K562 (cell line): Measurements from ENCODE around the gene SFXN5. TPM values are rescaled to one million over a fixed set of nuclear protein-coding genes. Genes with fewer than 3 reads are reported as not detected.

ENCODE experiments used
- ATAC-seq: fragments of 200-7000 bp; cut with Tn5 transposase; 3 replicates; pipeline ENCODE4 v1.9.1; 2020; ENCODE audit warnings: moderate library complexity
- BruUV-seq: library from RNA; stranded (reverse); fragments of 400-500 nt; replicated peaks from 2 replicates; lab custom pipeline; 2021; lab: Mats Ljungman, UMichigan
- CTCF ChIA-PET: fragments of 300-600 bp; formaldehyde crosslinking; extraction: SDS; loops from one replicate; lab custom pipeline; 2021; ENCODE audit warnings: low intra/inter-chr PET ratio; lab: Yijun Ruan, JAX
- POLR2A ChIA-PET: fragments of 300-600, 350-650 bp; sonication (Branson Sonifier 250); formaldehyde crosslinking; extraction: SDS; loops from one replicate; lab custom pipeline; 2021; ENCODE audit warnings: antibody characterized with exemption, inconsistent platforms; lab: Yijun Ruan, JAX
- DNase-seq, 4 experiments: peaks; one replicate each; pipeline versions ENCODE4 v3.0.0 to v3.0.0-alpha.2; 2011 to 2018; ENCODE audit warnings: low spot score in 3 of 4, mixed read lengths in 3 of 4; ENCODE audit errors: extremely low read depth in 1 of 4
- FAIRE-seq: peaks from 2 replicates; lab custom pipeline; 2011; peaks lifted over from hg19 to GRCh38; lab: Jason Lieb, UNC
- H2AFZ ChIP-seq: 2 replicates; pipeline ENCODE4 v1.6.0; 2011; ENCODE audit warnings: low read depth, low read length, control low read depth, inconsistent platforms
- H3K27ac ChIP-seq: fragments of 200-600 bp; 3 replicates; pipeline ENCODE4 v1.8.0; 2011; ENCODE audit warnings: low read depth, mild to moderate bottlenecking, control low read depth, inconsistent platforms, low read length, moderate library complexity, mixed read lengths; ENCODE audit errors: extremely low read depth
- H3K27me3 ChIP-seq, 2 experiments: fragments of 300-600 bp in 1 of 2; 2 replicates in 1 of 2; 3 replicates in 1 of 2; pipeline versions ENCODE4 v1.6.0 to v1.8.0; 2011; ENCODE audit warnings: inconsistent platforms in 2 of 2, low read length in 2 of 2, mild to moderate bottlenecking in 1 of 2, mixed read lengths in 1 of 2, moderate library complexity in 1 of 2; ENCODE audit not compliant: control insufficient read depth in 2 of 2, insufficient read depth in 2 of 2
- H3K36me3 ChIP-seq: fragments of 300-600 bp; 3 replicates; pipeline ENCODE4 v1.8.0; 2011; ENCODE audit warnings: mild to moderate bottlenecking, low read length, inconsistent platforms; ENCODE audit not compliant: control insufficient read depth, insufficient read depth
- H3K4me1 ChIP-seq, 2 experiments: fragments of 200-600 bp in 1 of 2; replicated peaks in 1 of 2; 2 replicates in 1 of 2; 3 replicates in 1 of 2; pipeline versions ENCODE4 v1.5.1 to v1.8.0; 2011; ENCODE audit warnings: inconsistent platforms in 2 of 2, low read length in 2 of 2, mild to moderate bottlenecking in 1 of 2, mixed read lengths in 1 of 2, moderate library complexity in 1 of 2; ENCODE audit not compliant: control insufficient read depth in 2 of 2, insufficient read depth in 2 of 2
- H3K4me2 ChIP-seq: 2 replicates; pipeline ENCODE4 v1.6.1; 2011; ENCODE audit warnings: low read length, control low read depth, inconsistent platforms, mixed read lengths; ENCODE audit not compliant: insufficient read depth
- H3K4me3 ChIP-seq: fragments of 200-600 bp; sonication (generic), shearing (Covaris generic); 2 replicates; pipeline ENCODE4 v1.5.1; 2016; ENCODE audit warnings: control low read depth, inconsistent platforms
- H3K79me2 ChIP-seq: fragments of 200-600 bp; 3 replicates; pipeline ENCODE4 v1.8.0; 2011; ENCODE audit warnings: low read length, inconsistent platforms; ENCODE audit not compliant: control insufficient read depth, insufficient read depth
- H3K9ac ChIP-seq, 2 experiments: 2 replicates each; pipeline versions ENCODE4 v1.6.0 to v1.6.1; 2011; ENCODE audit warnings: low read depth in 2 of 2, low read length in 2 of 2, control low read depth in 1 of 2, inconsistent platforms in 1 of 2, mild to moderate bottlenecking in 1 of 2, mixed read lengths in 1 of 2; ENCODE audit not compliant: insufficient read depth in 1 of 2
- H3K9me1 ChIP-seq: one replicate; pipeline ENCODE4 v1.6.0; 2011; ENCODE audit warnings: inconsistent platforms, mild to moderate bottlenecking, low read length, moderate library complexity; ENCODE audit not compliant: control insufficient read depth, insufficient read depth
- H3K9me3 ChIP-seq: replicated peaks from 2 replicates; pipeline ENCODE4 v1.5.1; 2011; ENCODE audit warnings: low read depth, low read length, inconsistent platforms; ENCODE audit not compliant: control insufficient read depth, insufficient read depth
- H4K20me1 ChIP-seq: replicated peaks from 2 replicates; pipeline ENCODE4 v1.6.1; 2011; ENCODE audit warnings: low read length, inconsistent platforms, mixed read lengths; ENCODE audit not compliant: control insufficient read depth, insufficient read depth
- FUS ChIP-seq: fragments of 200-400 bp; formaldehyde crosslinking; optimal IDR thresholded peaks from 2 replicates; pipeline ENCODE3; 2017; ENCODE audit warnings: low read depth, low read length
- HEY1 ChIP-seq: fragments of 250-450 bp; sonication (Bioruptor Pico); IDR thresholded peaks from 2 replicates; pipeline ENCODE4 v1.5.0; 2020; ENCODE audit warnings: mild to moderate bottlenecking, moderate library complexity, borderline replicate concordance
- KAT7 ChIP-seq: sonication (generic); formaldehyde crosslinking; IDR thresholded peaks from 2 replicates; pipeline ENCODE4 v1.8.0; 2022; ENCODE audit warnings: missing genetic modification reagents, mild to moderate bottlenecking, borderline replicate concordance
- MEF2D ChIP-seq: conservative IDR thresholded peaks from 2 replicates; pipeline ENCODE4 v1.6.1; 2016; ENCODE audit warnings: low read depth, missing genetic modification characterization, missing compliant biosample characterization
- NCOA4 ChIP-seq: fragments of 450-650 bp; IDR thresholded peaks from 2 replicates; pipeline ENCODE4 v1.6.1; 2018; ENCODE audit warnings: mild to moderate bottlenecking; ENCODE audit not compliant: partially characterized antibody
- NFATC3 ChIP-seq: fragments of 450-650 bp; IDR thresholded peaks from 2 replicates; pipeline ENCODE4 v1.6.1; 2017; ENCODE audit warnings: mild to moderate bottlenecking
- PHB2 ChIP-seq: fragments of 450-650 bp; IDR thresholded peaks from 2 replicates; pipeline ENCODE4 v1.6.1; 2017; ENCODE audit warnings: low read depth
- POLR2A ChIP-seq: fragments of 450-650 bp; conservative IDR thresholded peaks from 2 replicates; pipeline ENCODE4 v1.6.1; 2016
- TBP ChIP-seq: optimal IDR thresholded peaks from 2 replicates; pipeline ENCODE3; 2011; ENCODE audit warnings: low read depth, low read length, improper control_type of control experiment
- TOE1 ChIP-seq, 2 experiments: fragments of 450-650 bp in 1 of 2; sonication (generic) in 1 of 2; formaldehyde crosslinking in 1 of 2; IDR thresholded peaks; 2 replicates each; pipeline versions ENCODE4 v1.7.1 to v1.8.0; 2016 to 2022; ENCODE audit warnings: borderline replicate concordance in 2 of 2, mild to moderate bottlenecking in 2 of 2, antibody characterized with exemption in 1 of 2, inconsistent platforms in 1 of 2, low read depth in 1 of 2, missing genetic modification reagents in 1 of 2, moderate library complexity in 1 of 2
- ZFP1 ChIP-seq: fragments of 450-650 bp; formaldehyde crosslinking; IDR thresholded peaks from 2 replicates; pipeline ENCODE4 v1.4.0; 2020; ENCODE audit warnings: mild to moderate bottlenecking, mixed read lengths
- ZNF384 ChIP-seq: IDR thresholded peaks from 2 replicates; pipeline ENCODE4 v1.6.1; 2012; ENCODE audit warnings: low read depth, low read length, improper control_type of control experiment
- WGBS: fragments of 100-300 bp; shearing (Covaris generic); methylation state at CpG from one replicate; pipeline ENCODE4 v1.1.6; 2016; ENCODE audit warnings: low coverage, mixed read lengths; ENCODE audit not compliant: insufficient coverage; ENCODE audit errors: missing lambda C conversion rate; 5-methylcytosine and 5-hydroxymethylcytosine counted together
- in situ Hi-C: fragments of 300-500 bp; cut with MboI; formaldehyde crosslinking; loops from 4 replicates; pipeline ENCODE4 v1.15.0; 2018; ENCODE audit warnings: inconsistent platforms, mixed read lengths
- intact Hi-C: fragments of 100-400 bp; cut with micrococcal nuclease; formaldehyde crosslinking; loops from 2 replicates; pipeline ENCODE4 v1.14.2; 2022
- polyA plus RNA-seq, 8 experiments: library from polyadenylated mRNA; depleted of rRNA in 4 of 8; stranded (reverse) in 5 of 8; unstranded in 3 of 8; fragments of >200 nt; fragmentation: Nextera tagmentation in 2 of 8; fragmentation: Illumina TruSeq in 1 of 8; extraction: Ambion mirVana in 2 of 8; extraction: Trizol in 1 of 8; gene quantifications; 2 replicates each; pipeline versions ENCODE4 v1.2.1 to v1.2.3, GENCODE V29; 2011 to 2014; ENCODE audit warnings: inconsistent platforms in 1 of 8, missing spikeins in 1 of 8
- total RNA-seq, 7 experiments: library from RNA; depleted of rRNA in 6 of 7; stranded (reverse); fragments of >200 nt in 6 of 7; fragmentation: Illumina TruSeq in 2 of 7; extraction: Trizol in 2 of 7; gene quantifications; 2 replicates each; pipeline versions ENCODE4 v1.2.1 to v1.2.3, GENCODE V29; 2011 to 2021; ENCODE audit warnings: low replicate concordance in 1 of 7
- TF ChIP-seq, protein P1 (sequence below): sonication (generic); formaldehyde crosslinking; IDR thresholded peaks from 2 replicates; pipeline ENCODE4 v1.9.0; 2022; ENCODE audit warnings: mild to moderate bottlenecking, missing genetic modification reagents
- TF ChIP-seq, protein P2 (sequence below), 2 experiments: fragments of 450-650 bp; IDR thresholded peaks; 2 replicates each; pipeline ENCODE4 v1.6.1; 2016; ENCODE audit warnings: mild to moderate bottlenecking in 2 of 2, borderline replicate concordance in 1 of 2, low read depth in 1 of 2, moderate library complexity in 1 of 2

The SFXN5 gene
- total and polyA plus RNA-seq, 9 of the 15 experiments (the other 6 are each of a cell fraction or from before 2014, with no cell fraction given): 8.3 to 22.6 (median 16.0) TPM

DNA sequence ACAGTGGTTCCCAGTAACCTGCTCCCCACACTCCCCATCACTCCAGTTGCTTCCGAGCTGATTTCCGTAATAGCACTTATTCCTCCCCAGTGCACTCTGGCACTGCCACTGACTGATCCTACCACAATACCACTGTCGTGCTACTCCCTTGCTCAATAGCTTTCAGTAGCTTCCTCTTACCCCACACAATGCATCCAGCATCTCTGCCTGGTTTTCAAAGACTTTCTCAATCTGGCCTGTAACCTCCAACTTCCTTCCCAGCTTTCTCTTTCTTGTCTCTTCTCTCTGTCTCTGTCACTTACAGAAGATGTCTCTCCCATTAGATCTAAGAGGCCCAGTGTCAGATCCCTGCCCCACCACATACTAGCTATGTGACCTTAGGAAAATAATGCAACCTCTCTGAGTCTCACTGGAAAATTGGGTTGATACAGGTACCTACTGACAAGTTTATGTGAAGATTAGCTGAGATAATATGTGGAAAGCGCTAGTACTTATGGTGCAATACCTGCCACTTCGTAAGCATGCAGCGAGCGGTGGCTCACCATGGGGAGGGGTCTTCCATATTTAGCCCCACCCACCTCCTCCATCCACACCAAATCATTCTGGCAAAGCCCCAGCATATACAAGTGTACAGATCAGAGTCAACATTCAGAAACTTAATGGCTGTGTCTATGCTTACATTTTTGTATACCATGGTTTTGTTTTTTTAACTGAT lies 36.7 kb downstream of the SFXN5 start:
- Histone ChIP-seq H3K9me3 (no peaks in the 10 kb centered on the region), H3K79me2 (no peaks in the 10 kb centered on the region), H3K4me3 (no peak overlapping the region), H3K27ac (no peak overlapping the region), H3K27me3 (no peaks in the 10 kb centered on the region), H2AFZ (no peak overlapping the region), H3K9me1 (no peaks in the 10 kb centered on the region), H3K9ac (no peak overlapping the region), H3K4me1 (peaks cover 12 to 14% of the 10 kb centered on the region in 2 experiments; a peak in 4 of 5 replicates), H4K20me1 (no peaks in the 10 kb centered on the region; the same call in 1 of the 2 replicates), H3K36me3 (peaks cover 16% of the 10 kb centered on the region; the same call in 1 of the 3 replicates), H3K4me2 (no peak overlapping the region)
- WGBS: 86% methylated on average over 7 of the region's 7 CpGs
- in situ Hi-C loops: no loop called here
- intact Hi-C loops: no loop called here
- BruUV-seq: no TSS peak
- POLR2A ChIA-PET: no interaction called here
- CTCF ChIA-PET: no interaction called here
- DNase-seq: no peak
- no peak for FAIRE-seq
- ATAC-seq: no peak
- TF ChIP-seq, protein P1, sequence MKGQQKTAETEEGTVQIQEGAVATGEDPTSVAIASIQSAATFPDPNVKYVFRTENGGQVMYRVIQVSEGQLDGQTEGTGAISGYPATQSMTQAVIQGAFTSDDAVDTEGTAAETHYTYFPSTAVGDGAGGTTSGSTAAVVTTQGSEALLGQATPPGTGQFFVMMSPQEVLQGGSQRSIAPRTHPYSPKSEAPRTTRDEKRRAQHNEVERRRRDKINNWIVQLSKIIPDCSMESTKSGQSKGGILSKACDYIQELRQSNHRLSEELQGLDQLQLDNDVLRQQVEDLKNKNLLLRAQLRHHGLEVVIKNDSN: no peak
- no peak for TF ChIP-seq TBP
- TF ChIP-seq ZNF384: no peak
- TF ChIP-seq PHB2: no peak
- no peak for TF ChIP-seq MEF2D (tag)
- TF ChIP-seq TOE1 (IDR thresholded peaks at IDR 0.05; ENCODE audit: borderline replicate concordance): no peak
- TF ChIP-seq TOE1 (CRISPR knock-in tag; IDR thresholded peaks at IDR 0.05; ENCODE audit: borderline replicate concordance, low read depth): no peak
- no peak for TF ChIP-seq ZFP1
- TF ChIP-seq POLR2A: no peak
- TF ChIP-seq, protein P2, sequence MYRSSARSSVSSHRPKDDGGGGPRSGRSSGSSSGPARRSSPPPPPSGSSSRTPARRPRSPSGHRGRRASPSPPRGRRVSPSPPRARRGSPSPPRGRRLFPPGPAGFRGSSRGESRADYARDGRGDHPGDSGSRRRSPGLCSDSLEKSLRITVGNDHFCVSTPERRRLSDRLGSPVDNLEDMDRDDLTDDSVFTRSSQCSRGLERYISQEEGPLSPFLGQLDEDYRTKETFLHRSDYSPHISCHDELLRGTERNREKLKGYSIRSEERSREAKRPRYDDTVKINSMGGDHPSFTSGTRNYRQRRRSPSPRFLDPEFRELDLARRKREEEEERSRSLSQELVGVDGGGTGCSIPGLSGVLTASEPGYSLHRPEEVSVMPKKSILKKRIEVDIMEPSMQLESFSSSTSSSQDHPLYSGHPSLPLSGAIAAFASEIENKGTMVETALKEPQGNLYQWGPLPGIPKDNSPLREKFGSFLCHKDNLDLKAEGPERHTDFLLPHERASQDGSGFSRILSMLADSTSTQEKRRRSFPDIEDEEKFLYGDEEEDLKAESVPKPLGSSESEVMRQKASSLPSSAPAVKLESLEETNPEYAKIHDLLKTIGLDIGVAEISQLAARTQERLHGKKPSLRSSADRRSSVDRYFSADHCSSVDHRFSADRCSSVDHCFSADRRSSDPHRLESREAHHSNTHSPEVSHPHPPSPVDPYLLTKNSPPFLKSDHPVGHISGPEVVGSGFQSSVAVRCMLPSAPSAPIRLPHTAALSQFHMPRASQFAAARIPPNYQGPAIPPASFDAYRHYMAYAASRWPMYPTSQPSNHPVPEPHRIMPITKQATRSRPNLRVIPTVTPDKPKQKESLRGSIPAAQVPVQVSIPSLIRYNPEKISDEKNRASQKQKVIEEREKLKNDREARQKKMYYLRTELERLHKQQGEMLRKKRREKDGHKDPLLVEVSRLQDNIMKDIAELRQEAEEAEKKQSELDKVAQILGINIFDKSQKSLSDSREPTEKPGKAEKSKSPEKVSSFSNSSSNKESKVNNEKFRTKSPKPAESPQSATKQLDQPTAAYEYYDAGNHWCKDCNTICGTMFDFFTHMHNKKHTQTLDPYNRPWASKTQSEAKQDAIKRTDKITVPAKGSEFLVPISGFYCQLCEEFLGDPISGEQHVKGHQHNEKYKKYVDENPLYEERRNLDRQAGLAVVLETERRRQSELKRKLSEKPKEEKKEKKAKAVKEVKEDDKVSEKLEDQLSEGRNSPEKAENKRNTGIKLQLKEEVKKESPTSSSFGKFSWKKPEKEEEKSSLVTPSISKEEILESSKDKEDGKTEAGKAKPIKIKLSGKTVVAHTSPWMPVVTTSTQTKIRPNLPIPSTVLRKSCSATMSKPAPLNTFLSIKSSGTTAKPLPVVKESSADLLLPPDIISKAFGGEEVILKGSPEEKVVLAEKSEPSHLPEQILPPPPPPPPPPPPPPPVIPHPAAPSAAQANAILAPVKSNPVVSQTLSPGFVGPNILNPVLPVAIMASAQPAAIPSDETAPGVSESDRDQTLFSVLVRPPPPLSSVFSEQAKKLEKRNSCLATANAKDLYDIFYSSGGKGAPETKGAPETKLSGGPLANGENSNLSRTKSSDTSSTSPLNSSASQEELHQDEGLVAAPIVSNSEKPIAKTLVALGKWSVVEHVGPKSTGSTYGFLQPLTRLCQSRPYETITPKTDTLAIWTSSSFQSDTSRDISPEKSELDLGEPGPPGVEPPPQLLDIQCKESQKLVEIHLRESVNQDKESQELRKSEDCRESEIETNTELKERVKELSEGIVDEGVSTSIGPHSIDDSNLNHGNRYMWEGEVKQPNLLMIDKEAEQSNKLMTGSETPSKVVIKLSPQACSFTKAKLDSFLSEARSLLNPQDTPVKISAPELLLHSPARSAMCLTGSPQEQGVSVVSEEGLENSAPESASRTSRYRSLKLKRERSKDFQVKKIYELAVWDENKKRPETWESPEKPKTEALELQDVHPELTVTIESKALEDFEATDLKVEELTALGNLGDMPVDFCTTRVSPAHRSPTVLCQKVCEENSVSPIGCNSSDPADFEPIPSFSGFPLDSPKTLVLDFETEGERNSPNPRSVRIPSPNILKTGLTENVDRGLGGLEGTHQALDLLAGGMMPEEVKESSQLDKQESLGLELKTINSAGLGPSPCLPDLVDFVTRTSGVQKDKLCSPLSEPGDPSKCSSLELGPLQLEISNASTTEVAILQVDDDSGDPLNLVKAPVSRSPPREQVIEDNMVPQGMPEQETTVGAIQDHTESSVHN (IDR thresholded peaks at IDR 0.05; ENCODE audit: borderline replicate concordance in 1 of 2, low read depth in 1 of 2): no peak
- TF ChIP-seq NFATC3: no peak
- no peak for TF ChIP-seq NCOA4
- TF ChIP-seq HEY1 (CRISPR knock-in tag): no peak
- TF ChIP-seq FUS: no peak
- TF ChIP-seq KAT7 (CRISPR knock-in tag): no peak
